HepG2 (cell line): Measurements from ENCODE around the gene ADAMTS17. TPM values are rescaled to one million over a fixed set of nuclear protein-coding genes. Genes with fewer than 3 reads are reported as not detected.

Experiments
- ATAC-seq: fragments of 200-7000 bp; cut with Tn5 transposase; 3 replicates; pipeline ENCODE4 v1.9.1; 2020; ENCODE audit warnings: mild to moderate bottlenecking, moderate library complexity
- BruUV-seq: library from RNA; stranded (reverse); fragments of 400-500 nt; replicated peaks from 2 replicates; lab custom pipeline; 2021; lab: Mats Ljungman, UMichigan
- CTCF ChIA-PET: fragments of 300-600 bp; formaldehyde crosslinking; extraction: SDS; loops from one replicate; lab custom pipeline; 2021; ENCODE audit warnings: low total read pairs, inconsistent platforms, low intra/inter-chr PET ratio; lab: Yijun Ruan, JAX
- POLR2A ChIA-PET: fragments of 350-600 bp; sonication (Branson Sonifier 250); formaldehyde crosslinking; loops from one replicate; lab custom pipeline; 2020; ENCODE audit warnings: antibody characterized with exemption, inconsistent platforms; lab: Yijun Ruan, JAX
- DNase-seq: peaks from one replicate; pipeline ENCODE4 v3.0.0-alpha.2; 2015; ENCODE audit warnings: low spot score
- FAIRE-seq: peaks from 3 replicates; lab custom pipeline; 2011; peaks lifted over from hg19 to GRCh38; lab: Jason Lieb, UNC
- H2AFZ ChIP-seq: one replicate; pipeline ENCODE4 v1.6.1; 2011; ENCODE audit warnings: low read length, inconsistent platforms
- H3K27ac ChIP-seq: fragments of 300-600 bp; 3 replicates; pipeline ENCODE4 v1.8.0; 2011; ENCODE audit warnings: mixed run types, mild to moderate bottlenecking, mixed read lengths, low read length, inconsistent platforms; ENCODE audit not compliant: insufficient read depth; ENCODE audit errors: extremely low read length
- H3K27me3 ChIP-seq, 2 experiments: fragments of 200-600 bp in 1 of 2; 2 replicates in 1 of 2; 3 replicates in 1 of 2; pipeline versions ENCODE4 v1.6.0 to v1.8.0; 2011; ENCODE audit warnings: low read length in 2 of 2, mild to moderate bottlenecking in 2 of 2, moderate library complexity in 2 of 2, inconsistent platforms in 1 of 2; ENCODE audit not compliant: insufficient read depth in 2 of 2, control insufficient read depth in 1 of 2
- H3K36me3 ChIP-seq, 2 experiments: fragments of 200-600 bp in 1 of 2; replicated peaks in 1 of 2; 2 replicates in 1 of 2; 3 replicates in 1 of 2; pipeline versions ENCODE4 v1.5.1 to v1.8.0; 2011; ENCODE audit warnings: low read length in 2 of 2, inconsistent platforms in 1 of 2; ENCODE audit not compliant: insufficient read depth in 2 of 2, control insufficient read depth in 1 of 2
- H3K4me1 ChIP-seq: 2 replicates; pipeline ENCODE4 v1.5.1; 2012; ENCODE audit warnings: low read length, inconsistent platforms; ENCODE audit not compliant: insufficient read depth
- H3K4me2 ChIP-seq: 2 replicates; pipeline ENCODE4 v1.6.0; 2011; ENCODE audit warnings: low read depth, low read length, inconsistent platforms
- H3K4me3 ChIP-seq, 3 experiments: fragments of 200-600 bp in 1 of 3; sonication (generic), shearing (Covaris generic) in 1 of 3; replicated peaks in 1 of 3; 2 replicates each; pipeline ENCODE4 v1.5.1; 2011 to 2016; ENCODE audit warnings: low read length in 3 of 3, inconsistent platforms in 2 of 3, low read depth in 2 of 3, mild to moderate bottlenecking in 2 of 3, control low read depth in 1 of 3, mixed read lengths in 1 of 3; ENCODE audit not compliant: insufficient read depth in 1 of 3
- H3K79me2 ChIP-seq: one replicate; pipeline ENCODE4 v1.6.1; 2011; ENCODE audit warnings: low read length, inconsistent platforms; ENCODE audit not compliant: insufficient read depth
- H3K9ac ChIP-seq: 2 replicates; pipeline ENCODE4 v1.6.0; 2011; ENCODE audit warnings: mild to moderate bottlenecking, low read depth, low read length, inconsistent platforms; ENCODE audit not compliant: insufficient read depth
- H3K9me3 ChIP-seq: 2 replicates; pipeline ENCODE4 v1.5.1; 2012; ENCODE audit warnings: mild to moderate bottlenecking, low read length
- H4K20me1 ChIP-seq: 2 replicates; pipeline ENCODE4 v1.6.0; 2011; ENCODE audit warnings: inconsistent platforms, mild to moderate bottlenecking, low read length, moderate library complexity; ENCODE audit not compliant: insufficient read depth
- CEBPB ChIP-seq: IDR thresholded peaks from 2 replicates; pipeline ENCODE4 v1.6.1; 2011; ENCODE audit warnings: low read depth, low read length, improper control_type of control experiment, borderline replicate concordance
- E2F2 ChIP-seq: sonication (generic); formaldehyde crosslinking; IDR thresholded peaks from 2 replicates; pipeline ENCODE4 v1.4.0; 2020; ENCODE audit warnings: missing genetic modification reagents, borderline replicate concordance
- ETS1 ChIP-seq: sonication (generic); formaldehyde crosslinking; IDR thresholded peaks from 2 replicates; pipeline ENCODE4 v1.4.0; 2020; ENCODE audit warnings: missing genetic modification reagents
- FOXA1 ChIP-seq, 2 experiments: fragments of 450-650 bp in 1 of 2; sonication (generic) in 1 of 2; formaldehyde crosslinking in 1 of 2; IDR thresholded peaks; 2 replicates each; pipeline versions ENCODE4 v1.4.0 to v1.6.1; 2016 to 2020; ENCODE audit warnings: missing genetic modification reagents in 1 of 2
- GTF2F1 ChIP-seq: fragments of 150-350 bp; IDR thresholded peaks from 2 replicates; pipeline ENCODE4 v1.6.1; 2014; ENCODE audit warnings: low read length
- HNRNPUL1 ChIP-seq: fragments of 200-400 bp; formaldehyde crosslinking; IDR thresholded peaks from 2 replicates; pipeline ENCODE4 v1.6.1; 2017; ENCODE audit warnings: low read depth, mild to moderate bottlenecking, low read length, moderate library complexity
- KMT2A ChIP-seq: sonication (generic); formaldehyde crosslinking; IDR thresholded peaks from 2 replicates; pipeline ENCODE4 v1.4.0; 2020; ENCODE audit warnings: missing genetic modification reagents
- PAWR ChIP-seq: sonication (generic); formaldehyde crosslinking; IDR thresholded peaks from 2 replicates; pipeline ENCODE4 v1.4.0; 2020; ENCODE audit warnings: missing genetic modification reagents, mild to moderate bottlenecking, borderline replicate concordance
- PRMT3 ChIP-seq: sonication (generic); formaldehyde crosslinking; IDR thresholded peaks from 2 replicates; pipeline ENCODE4 v1.8.1; 2022; ENCODE audit warnings: low read depth, mild to moderate bottlenecking, moderate library complexity, missing genetic modification reagents, borderline replicate concordance
- TEF ChIP-seq: sonication (generic); formaldehyde crosslinking; IDR thresholded peaks from 2 replicates; pipeline ENCODE4 v1.5.0; 2020; ENCODE audit warnings: missing genetic modification reagents
- ZFP36 ChIP-seq: fragments of 150-350 bp; IDR thresholded peaks from 2 replicates; pipeline ENCODE4 v1.6.1; 2018; ENCODE audit warnings: borderline replicate concordance, low read length, low read depth; ENCODE audit not compliant: partially characterized antibody
- ZNF614 ChIP-seq: IDR thresholded peaks from 2 replicates; pipeline ENCODE4 v1.6.1; 2018; ENCODE audit warnings: missing biosample characterization, missing genetic modification reagents, inconsistent platforms, borderline replicate concordance
- ZNF672 ChIP-seq: sonication (generic); formaldehyde crosslinking; IDR thresholded peaks from 2 replicates; pipeline ENCODE4 v1.8.1; 2022; ENCODE audit warnings: missing genetic modification reagents
- ZNF687 ChIP-seq: sonication (generic); formaldehyde crosslinking; IDR thresholded peaks from 2 replicates; pipeline ENCODE4 v1.5.1; 2020; ENCODE audit warnings: mild to moderate bottlenecking, missing genetic modification reagents, moderate library complexity
- WGBS: methylation state at CpG from one replicate; pipeline ENCODE4 v1.1.6; 2017; ENCODE audit warnings: low lambda C conversion rate; 5-methylcytosine and 5-hydroxymethylcytosine counted together
- in situ Hi-C: cut with HindIII; loops from 2 replicates; pipeline ENCODE4 v1.10.0; 2017; ENCODE audit warnings: low pct_unique_long_range_greater_than_20kb; ENCODE audit not compliant: extremely low pct_ligation_motif_present
- intact Hi-C: fragments of 100-400 bp; cut with micrococcal nuclease; formaldehyde crosslinking; loops from one replicate; pipeline ENCODE4 v1.10.0; 2022; ENCODE audit not compliant: unreplicated experiment
- polyA plus RNA-seq, 8 experiments: library from polyadenylated mRNA; depleted of rRNA in 3 of 8; stranded (reverse) in 7 of 8; unstranded in 1 of 8; fragments of >200 nt; fragmentation: Illumina TruSeq in 4 of 8; extraction: Trizol in 4 of 8; gene quantifications; 2 replicates each; pipeline versions ENCODE4 v1.2.1 to v1.2.3, GENCODE V29; 2011 to 2016; ENCODE audit warnings: low read depth in 4 of 8, missing spikeins in 1 of 8, mixed read lengths in 1 of 8; ENCODE audit not compliant: insufficient read depth in 1 of 8
- total RNA-seq, 5 experiments: library from RNA; depleted of rRNA; stranded (reverse); fragments of >200 nt; fragmentation: Illumina TruSeq; extraction: Trizol; gene quantifications; 2 replicates each; pipeline ENCODE4 v1.2.3, GENCODE V29; 2016; ENCODE audit warnings: low read depth in 1 of 5
- TF ChIP-seq, protein P1 (sequence below): fragments of 450-650 bp; IDR thresholded peaks from 2 replicates; pipeline ENCODE4 v1.6.1; 2017; ENCODE audit warnings: mild to moderate bottlenecking

The ADAMTS17 gene
- total and polyA plus RNA-seq, 2 of the 13 experiments (the other 11 are each of a cell fraction or from before 2014, with no cell fraction given) = 0.02 to 0.04 TPM

GRCh38 chr15:99982662-99983061 is 359.1 kb downstream of the ADAMTS17 start:
- H2AFZ ChIP-seq = no peak overlapping the region
- no peak overlapping the region for H3K27ac ChIP-seq
- no peaks in the 10 kb centered on the region for H3K36me3 ChIP-seq
- H3K27me3 ChIP-seq = no peaks in the 10 kb centered on the region; a peak in 2 of 5 replicates
- H3K4me1 ChIP-seq = no peaks in the 10 kb centered on the region
- CTCF ChIA-PET = no interaction called here
- no peak for DNase-seq
- BruUV-seq = no TSS peak
- WGBS = 44% methylated on average over 4 of the region's 4 CpGs
- no peak for FAIRE-seq
- intact Hi-C loops = no loop called here
- no peak for TF ChIP-seq ZFP36
- no peak for TF ChIP-seq KMT2A (CRISPR knock-in tag)
- TF ChIP-seq E2F2 (CRISPR knock-in tag) = no peak
- TF ChIP-seq ETS1 (CRISPR knock-in tag) = no peak
- no peak for TF ChIP-seq ZNF614 (CRISPR knock-in tag)
- no peak for TF ChIP-seq PRMT3 (CRISPR knock-in tag)
- TF ChIP-seq CEBPB = no peak
- no peak for TF ChIP-seq PAWR
- no peak for TF ChIP-seq HNRNPUL1
- TF ChIP-seq FOXA1 (IDR thresholded peaks at IDR 0.05) = no peak
- TF ChIP-seq FOXA1 (CRISPR knock-in tag; IDR thresholded peaks at IDR 0.05) = no peak
- no peak for TF ChIP-seq TEF (CRISPR knock-in tag)
- no peak for TF ChIP-seq ZNF672 (CRISPR knock-in tag)
- no peak for TF ChIP-seq ZNF687 (CRISPR knock-in tag)
- TF ChIP-seq GTF2F1 = no peak
- TF ChIP-seq, protein P1, sequence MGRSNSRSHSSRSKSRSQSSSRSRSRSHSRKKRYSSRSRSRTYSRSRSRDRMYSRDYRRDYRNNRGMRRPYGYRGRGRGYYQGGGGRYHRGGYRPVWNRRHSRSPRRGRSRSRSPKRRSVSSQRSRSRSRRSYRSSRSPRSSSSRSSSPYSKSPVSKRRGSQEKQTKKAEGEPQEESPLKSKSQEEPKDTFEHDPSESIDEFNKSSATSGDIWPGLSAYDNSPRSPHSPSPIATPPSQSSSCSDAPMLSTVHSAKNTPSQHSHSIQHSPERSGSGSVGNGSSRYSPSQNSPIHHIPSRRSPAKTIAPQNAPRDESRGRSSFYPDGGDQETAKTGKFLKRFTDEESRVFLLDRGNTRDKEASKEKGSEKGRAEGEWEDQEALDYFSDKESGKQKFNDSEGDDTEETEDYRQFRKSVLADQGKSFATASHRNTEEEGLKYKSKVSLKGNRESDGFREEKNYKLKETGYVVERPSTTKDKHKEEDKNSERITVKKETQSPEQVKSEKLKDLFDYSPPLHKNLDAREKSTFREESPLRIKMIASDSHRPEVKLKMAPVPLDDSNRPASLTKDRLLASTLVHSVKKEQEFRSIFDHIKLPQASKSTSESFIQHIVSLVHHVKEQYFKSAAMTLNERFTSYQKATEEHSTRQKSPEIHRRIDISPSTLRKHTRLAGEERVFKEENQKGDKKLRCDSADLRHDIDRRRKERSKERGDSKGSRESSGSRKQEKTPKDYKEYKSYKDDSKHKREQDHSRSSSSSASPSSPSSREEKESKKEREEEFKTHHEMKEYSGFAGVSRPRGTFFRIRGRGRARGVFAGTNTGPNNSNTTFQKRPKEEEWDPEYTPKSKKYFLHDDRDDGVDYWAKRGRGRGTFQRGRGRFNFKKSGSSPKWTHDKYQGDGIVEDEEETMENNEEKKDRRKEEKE = no peak
- H3K9ac ChIP-seq = no peak overlapping the region
- in situ Hi-C loops = no loop called here
- no peak overlapping the region for H3K4me3 ChIP-seq
- ATAC-seq = no peak
- no peaks in the 10 kb centered on the region for H3K79me2 ChIP-seq
- H3K4me2 ChIP-seq = no peak overlapping the region
- H4K20me1 ChIP-seq = no peaks in the 10 kb centered on the region
- H3K9me3 ChIP-seq = no peaks in the 10 kb centered on the region
- POLR2A ChIA-PET = no interaction called here
